Activated CD8-positive, alpha-beta T cell treated with anti-CD3 and anti-CD28 coated beads, Interleukin-2, amount 10 ng/mL, durations not matched to agents 7 days and 5 days (primary cell): ENCODE results near the gene FAM53A. TPM values are rescaled to one million over a fixed set of nuclear protein-coding genes. Genes with fewer than 3 reads are reported as not detected.
A peak's percentile ranks its signal among the peaks of the same experiment; 100 is the strongest.

Experiments used
- ATAC-seq: fragments of 150-1000 bp; cut with Tn5 transposase; one replicate; pipeline ENCODE4 v1.10.0; 2021; ENCODE audit warnings: moderate library complexity
- CTCF ChIA-PET: fragments of 350-600 bp; sonication (Branson Sonifier 250); formaldehyde crosslinking; loops from one replicate; lab custom pipeline; 2021; ENCODE audit warnings: antibody characterized with exemption; lab: Charles Lee
- POLR2A ChIA-PET: fragments of 350-600 bp; sonication (Branson Sonifier 250); formaldehyde crosslinking; loops from one replicate; lab custom pipeline; 2021; ENCODE audit warnings: antibody characterized with exemption; lab: Charles Lee
- DNase-seq: peaks from one replicate; pipeline ENCODE4 v3.0.0-alpha.2; 2020
- H3K27ac Mint-ChIP-seq: one replicate; pipeline ENCODE4 v1.8.0; 2021; ENCODE audit warnings: mild to moderate bottlenecking, mixed read lengths
- H3K27me3 Mint-ChIP-seq: one replicate; pipeline ENCODE4 v1.8.0; 2021; ENCODE audit warnings: low read depth, mixed read lengths
- H3K36me3 Mint-ChIP-seq: one replicate; pipeline ENCODE4 v1.8.0; 2021; ENCODE audit warnings: low read depth, mixed read lengths
- H3K4me1 Mint-ChIP-seq: one replicate; pipeline ENCODE4 v1.8.0; 2021; ENCODE audit warnings: low read depth, mixed read lengths
- H3K4me3 Mint-ChIP-seq: one replicate; pipeline ENCODE4 v1.8.0; 2021; ENCODE audit warnings: mild to moderate bottlenecking, mixed read lengths
- H3K9me3 Mint-ChIP-seq: one replicate; pipeline ENCODE4 v1.8.0; 2022; ENCODE audit warnings: mixed read lengths; ENCODE audit not compliant: insufficient read depth
- total RNA-seq, 2 experiments: library from RNA; stranded (reverse); gene quantifications; one replicate each; pipeline ENCODE4 v1.2.3, GENCODE V29; 2021

Gene FAM53A
- total RNA-seq, 2 experiments from 2014 or later: 0.45 to 0.91 TPM

- ATAC-seq (no peak), DNase-seq (peak; percentile 59)
- Mint-ChIP-seq H3K27me3 (no peaks in the 10 kb centered on the region), H3K27ac (peak overlapping the region; percentile 98), H3K4me3 (peak overlapping the region; percentile 98), H3K36me3 (peaks cover 63% of the 10 kb centered on the region), H3K9me3 (no peaks in the 10 kb centered on the region), H3K4me1 (peaks cover 61% of the 10 kb centered on the region)
- ChIA-PET CTCF (interaction anchor here (0.7 to 12.6 kb wide), 9 partner anchors 11 to 183 kb away, joined by 3 to 227 read pairs (median 5); partner anchors contain the start of gene SLBP), POLR2A (interaction anchor here (0.7 to 4.6 kb wide), 6 partner anchors 10 to 1091 kb away, joined by 3 to 112 read pairs (median 6); partner anchors contain the start of gene SLBP)
These were observed 39.2 kb upstream of the FAM53A start for GRCh38 chr4:1723131-1723801.

- Mint-ChIP-seq H3K9me3 (no peaks in the 10 kb centered on the region), H3K36me3 (peaks cover 62% of the 10 kb centered on the region), H3K4me1 (peaks cover 57% of the 10 kb centered on the region), H3K27me3 (no peaks in the 10 kb centered on the region), H3K27ac (peak overlapping the region; percentile 98), H3K4me3 (peak overlapping the region; percentile 98)
- DNase-seq (peak; percentile 42), ATAC-seq (no peak)
- ChIA-PET CTCF (interaction anchor here (0.7 to 12.6 kb wide), 5 partner anchors 11 to 86 kb away, joined by 3 to 227 read pairs (median 8); partner anchors contain the start of gene SLBP), POLR2A (interaction anchor here (0.7 to 4.6 kb wide), 6 partner anchors 10 to 1092 kb away, joined by 3 to 112 read pairs (median 5); partner anchors contain the start of genes LETM1 and SLBP)
These were observed 38.5 kb upstream of the FAM53A start for GRCh38 chr4:1722551-1723118.

GRCh38 chr4:1721666-1722550, 37.8 kb upstream of the FAM53A start:
- H3K27ac Mint-ChIP-seq: peak overlapping the region; percentile 98
- CTCF ChIA-PET: interaction anchor here (1.0 to 12.6 kb wide), 5 partner anchors 8 to 86 kb away, joined by 3 to 227 read pairs (median 8); partner anchors contain the start of gene SLBP
- no peaks in the 10 kb centered on the region for H3K9me3 Mint-ChIP-seq
- no peak for ATAC-seq
- peak overlapping the region; percentile 98 for H3K4me3 Mint-ChIP-seq
- peaks cover 55% of the 10 kb centered on the region for H3K36me3 Mint-ChIP-seq
- POLR2A ChIA-PET: interaction anchor here (0.7 to 4.6 kb wide), 10 partner anchors 9 to 361 kb away, joined by 3 to 112 read pairs (median 5); partner anchors contain the start of genes LETM1, NELFA, NSD2 and SLBP
- H3K4me1 Mint-ChIP-seq: peaks cover 53% of the 10 kb centered on the region
- no peaks in the 10 kb centered on the region for H3K27me3 Mint-ChIP-seq
- no peak for DNase-seq

- Mint-ChIP-seq H3K27ac (peak within 1 kb of the TSS; percentile 98), H3K4me1 (peaks cover 53% of the 10 kb centered on the region), H3K27me3 (no peaks in the 10 kb centered on the region), H3K9me3 (no peaks in the 10 kb centered on the region), H3K4me3 (peak within 1 kb of the TSS; percentile 98), H3K36me3 (peaks cover 50% of the 10 kb centered on the region)
- ChIA-PET POLR2A (interaction anchor here (0.7 to 4.6 kb wide), 11 partner anchors 8 to 287 kb away, joined by 3 to 112 read pairs (median 4); partner anchors contain the start of genes NELFA, NSD2 and SLBP), CTCF (interaction anchor here (1.4 to 12.6 kb wide), 5 partner anchors 9 to 28 kb away, joined by 3 to 227 read pairs (median 8); partner anchors contain the start of gene SLBP)
- DNase-seq (peak; percentile 97), ATAC-seq (peak; percentile 85)
These were observed 37.0 kb upstream of the FAM53A start, which contains the start of the genes TACC3 and TMEM129 for GRCh38 chr4:1721003-1721665. TSS of gene TACC3 (plus strand) at chr4:1721521. CDS start at chr4:1723422, 1,901 bp downstream. TSS of gene TMEM129 (minus strand) at chr4:1721323. CDS start at chr4:1720837, 486 bp downstream.

GRCh38 chr4:1720163-1720983, 36.3 kb upstream of the FAM53A start:
- peak; percentile 68 for DNase-seq
- Mint-ChIP-seq H3K4me1 (peaks cover 57% of the 10 kb centered on the region), H3K36me3 (peaks cover 51% of the 10 kb centered on the region), H3K4me3 (peak overlapping the region; percentile 87), H3K27ac (peak overlapping the region; percentile 94), H3K27me3 (no peaks in the 10 kb centered on the region), H3K9me3 (no peaks in the 10 kb centered on the region)
- POLR2A ChIA-PET: interaction anchor here (0.7 to 4.6 kb wide), 11 partner anchors 8 to 288 kb away, joined by 3 to 112 read pairs (median 4); partner anchors contain the start of genes NELFA, NSD2 and SLBP
- CTCF ChIA-PET: interaction anchor here (1.4 to 12.6 kb wide), 5 partner anchors 8 to 27 kb away, joined by 3 to 227 read pairs (median 8); partner anchors contain the start of gene SLBP
- ATAC-seq: peak; percentile 29

- H3K27me3 Mint-ChIP-seq: no peaks in the 10 kb centered on the region
- POLR2A ChIA-PET: no interaction called here
These were observed 34.2 kb upstream of the FAM53A start for GRCh38 chr4:1718095-1718850.

GRCh38 chr4:1717129-1718094, 33.3 kb upstream of the FAM53A start:
- no peaks in the 10 kb centered on the region for H3K27me3 Mint-ChIP-seq
- no peak for ATAC-seq
- ChIA-PET CTCF (interaction anchor here (1.4 to 1.5 kb wide), 2 partner anchors 9 to 24 kb away, joined by 3 to 4 read pairs; no protein-coding TSS in a partner anchor), POLR2A (no interaction called here)
- no peak for DNase-seq
- H3K4me1 Mint-ChIP-seq: peaks cover 55% of the 10 kb centered on the region
- H3K9me3 Mint-ChIP-seq: no peaks in the 10 kb centered on the region
- H3K4me3 Mint-ChIP-seq: no peak overlapping the region
- H3K36me3 Mint-ChIP-seq: peaks cover 46% of the 10 kb centered on the region
- no peak overlapping the region for H3K27ac Mint-ChIP-seq

More at GRCh38 chr4:1718095-1718850, 34.2 kb upstream of the FAM53A start:
- Mint-ChIP-seq H3K9me3 (no peaks in the 10 kb centered on the region), H3K27ac (peak overlapping the region; percentile 74), H3K4me3 (no peak overlapping the region), H3K36me3 (peaks cover 50% of the 10 kb centered on the region), H3K4me1 (peaks cover 59% of the 10 kb centered on the region)
- ATAC-seq (no peak), DNase-seq (no peak)
- CTCF ChIA-PET: interaction anchor here (1.4 to 1.5 kb wide), 2 partner anchors 8 to 25 kb away, joined by 3 to 4 read pairs; no protein-coding TSS in a partner anchor

GRCh38 chr4:1716065-1716945, 32.2 kb upstream of the FAM53A start:
- no peak overlapping the region for H3K4me3 Mint-ChIP-seq
- no peaks in the 10 kb centered on the region for H3K27me3 Mint-ChIP-seq
- POLR2A ChIA-PET: no interaction called here
- DNase-seq: no peak
- H3K27ac Mint-ChIP-seq: peak overlapping the region; percentile 68
- CTCF ChIA-PET: interaction anchor here (1.2 kb wide), 1 partner anchor 23 kb away, joined by 3 read pairs; no protein-coding TSS in a partner anchor
- H3K4me1 Mint-ChIP-seq: peaks cover 57% of the 10 kb centered on the region
- H3K36me3 Mint-ChIP-seq: peaks cover 42% of the 10 kb centered on the region
- H3K9me3 Mint-ChIP-seq: no peaks in the 10 kb centered on the region
- ATAC-seq: no peak
